K562 (cell line): ENCODE results near the gene RPL38. TPM values are rescaled to one million over a fixed set of nuclear protein-coding genes. Genes with fewer than 3 reads are reported as not detected.

ENCODE experiments used
- BCOR ChIP-seq: fragments of 450-650 bp; IDR thresholded peaks from 2 replicates; pipeline ENCODE4 v1.6.1; 2016
- CBFA2T2 ChIP-seq: fragments of 450-650 bp; conservative IDR thresholded peaks from 2 replicates; pipeline ENCODE4 v1.6.1; 2017; ENCODE audit warnings: mild to moderate bottlenecking
- CBX1 ChIP-seq: sonication (generic); IDR thresholded peaks from 2 replicates; pipeline ENCODE4 v1.6.1; 2016; ENCODE audit warnings: antibody characterized with exemption, low read depth, mild to moderate bottlenecking
- ETS2 ChIP-seq: IDR thresholded peaks from 2 replicates; pipeline ENCODE4 v1.6.1; 2016; ENCODE audit warnings: borderline replicate concordance, missing genetic modification characterization, mild to moderate bottlenecking, moderate library complexity, missing compliant biosample characterization; ENCODE audit not compliant: poor library complexity, severe bottlenecking
- GTF2E2 ChIP-seq: fragments of 200-800 bp; sonication (Bioruptor generic); IDR thresholded peaks from 2 replicates; pipeline ENCODE4 v1.6.1; 2016; ENCODE audit warnings: missing genetic modification characterization, missing compliant biosample characterization
- HCFC1 ChIP-seq: IDR thresholded peaks from 2 replicates; pipeline ENCODE4 v1.6.1; 2012; ENCODE audit warnings: low read depth, low read length, improper control_type of control experiment
- KAT2B ChIP-seq: IDR thresholded peaks from one replicate; pipeline ENCODE4 v1.6.1; 2012; ENCODE audit warnings: low read depth, mild to moderate bottlenecking, control low read depth, inconsistent platforms, low read length, moderate library complexity
- MECOM ChIP-seq: fragments of 250-450 bp; sonication (Bioruptor Pico); IDR thresholded peaks from 2 replicates; pipeline ENCODE4 v1.8.0; 2022; ENCODE audit warnings: inconsistent platforms
- NR2C2 ChIP-seq, 2 experiments: fragments of 200-800 bp in 1 of 2; sonication (Bioruptor generic) in 1 of 2; sonication (generic) in 1 of 2; formaldehyde crosslinking in 1 of 2; IDR thresholded peaks; 2 replicates each; pipeline versions ENCODE4 v1.6.1 to v1.8.0; 2016 to 2022; ENCODE audit warnings: mild to moderate bottlenecking in 1 of 2, missing compliant biosample characterization in 1 of 2, missing genetic modification characterization in 1 of 2, missing genetic modification reagents in 1 of 2
- RNF2 ChIP-seq: sonication (generic); IDR thresholded peaks from 2 replicates; pipeline ENCODE4 v1.6.1; 2016
- SAFB2 ChIP-seq: fragments of 200-400 bp; formaldehyde crosslinking; IDR thresholded peaks from 2 replicates; pipeline ENCODE4 v1.6.1; 2018; ENCODE audit warnings: borderline replicate concordance, low read length, low read depth, moderate library complexity; ENCODE audit not compliant: severe bottlenecking
- SP1 ChIP-seq: sonication (generic); formaldehyde crosslinking; IDR thresholded peaks from 2 replicates; pipeline ENCODE4 v1.8.1; 2022; ENCODE audit warnings: mild to moderate bottlenecking, missing genetic modification reagents
- TSHZ1 ChIP-seq: fragments of 250-450 bp; sonication (Bioruptor Pico); IDR thresholded peaks from 2 replicates; pipeline ENCODE4 v1.4.0; 2020; ENCODE audit warnings: mild to moderate bottlenecking, moderate library complexity
- ZHX1 ChIP-seq: fragments of 150-350 bp; conservative IDR thresholded peaks from 2 replicates; pipeline ENCODE4 v1.6.1; 2014; ENCODE audit warnings: low read length
- ZNF143 ChIP-seq: sonication (generic); formaldehyde crosslinking; IDR thresholded peaks from 2 replicates; pipeline ENCODE4 v1.9.0; 2022; ENCODE audit warnings: mild to moderate bottlenecking, missing genetic modification reagents
- polyA plus RNA-seq, 8 experiments: library from polyadenylated mRNA; depleted of rRNA in 4 of 8; stranded (reverse) in 5 of 8; unstranded in 3 of 8; fragments of >200 nt; fragmentation: Nextera tagmentation in 2 of 8; fragmentation: Illumina TruSeq in 1 of 8; extraction: Ambion mirVana in 2 of 8; extraction: Trizol in 1 of 8; gene quantifications; 2 replicates each; pipeline versions ENCODE4 v1.2.1 to v1.2.3, GENCODE V29; 2011 to 2014; ENCODE audit warnings: inconsistent platforms in 1 of 8, missing spikeins in 1 of 8
- total RNA-seq, 7 experiments: library from RNA; depleted of rRNA in 6 of 7; stranded (reverse); fragments of >200 nt in 6 of 7; fragmentation: Illumina TruSeq in 2 of 7; extraction: Trizol in 2 of 7; gene quantifications; 2 replicates each; pipeline versions ENCODE4 v1.2.1 to v1.2.3, GENCODE V29; 2011 to 2021; ENCODE audit warnings: low replicate concordance in 1 of 7
- TF ChIP-seq, protein P1 (sequence below), 2 experiments: fragments of 450-650 bp in 1 of 2; sonication (generic) in 1 of 2; formaldehyde crosslinking in 1 of 2; IDR thresholded peaks in 1 of 2; conservative IDR thresholded peaks in 1 of 2; 2 replicates each; pipeline versions ENCODE4 v1.6.1 to v1.8.1; 2016 to 2023; ENCODE audit warnings: mild to moderate bottlenecking in 2 of 2, moderate library complexity in 2 of 2, inconsistent platforms in 1 of 2, missing genetic modification reagents in 1 of 2

The RPL38 gene
- total and polyA plus RNA-seq, 9 of the 15 experiments (the other 6 are each of a cell fraction or from before 2014, with no cell fraction given): 1,224 to 3,864 (median 1,939) TPM

DNA sequence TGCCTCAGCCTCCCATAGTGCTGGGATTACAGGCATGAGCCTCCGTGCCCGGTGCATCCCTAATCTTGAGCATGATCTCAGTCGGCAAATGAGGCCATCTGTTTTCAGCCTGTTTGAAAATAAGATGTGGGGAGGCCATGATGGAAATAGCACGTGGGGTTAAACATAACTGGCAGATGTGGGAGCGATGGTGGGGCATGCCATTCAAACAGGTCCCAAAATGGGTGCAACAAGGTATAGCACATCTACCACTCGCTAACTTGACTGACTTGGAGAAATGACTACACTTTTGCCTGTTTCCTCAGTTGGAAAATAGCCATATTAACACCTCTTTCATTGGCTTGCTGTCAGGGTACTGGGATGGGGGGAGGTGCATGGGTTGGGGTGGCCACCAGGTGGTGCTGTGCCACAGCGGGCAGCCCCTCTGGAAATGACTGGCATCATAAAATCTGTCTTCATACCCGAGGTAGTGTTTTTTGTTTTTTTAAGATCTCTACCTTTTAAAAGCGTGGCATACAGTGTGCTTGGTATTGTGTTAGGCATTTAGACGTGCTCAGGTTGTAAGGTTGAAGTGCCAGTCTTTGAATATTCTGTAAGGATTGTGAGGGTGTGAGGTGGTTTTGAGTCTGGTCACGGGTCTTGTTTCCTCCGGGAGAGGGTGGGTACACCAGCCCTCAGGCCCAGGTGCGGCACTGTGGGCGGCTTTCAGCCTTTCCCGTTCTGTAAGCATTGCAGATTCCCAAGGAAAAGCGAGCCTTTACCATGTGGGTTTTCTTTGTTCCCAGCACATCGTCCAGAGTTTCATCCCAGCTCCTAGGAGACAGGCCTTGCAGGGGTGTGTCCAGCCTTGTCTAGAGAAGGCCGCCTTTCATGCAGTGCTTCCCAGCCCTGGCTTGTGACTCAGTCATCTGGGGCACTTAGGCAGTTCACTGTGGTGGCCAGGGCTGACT lies 7.0 kb downstream of the RPL38 start (continued):
- TF ChIP-seq TSHZ1 (no peak), NR2C2 (CRISPR knock-in tag; IDR thresholded peaks at IDR 0.05) (no peak), NR2C2 (tag; IDR thresholded peaks at IDR 0.05) (no peak), BCOR (no peak), ZHX1 (no peak), RNF2 (no peak), CBX1 (no peak), SAFB2 (no peak), HCFC1 (no peak), SP1 (CRISPR knock-in tag) (no peak), ETS2 (no peak), KAT2B (no peak), CBFA2T2 (no peak), GTF2E2 (no peak), MECOM (CRISPR knock-in tag) (no peak), ZNF143 (CRISPR knock-in tag) (no peak)
- TF ChIP-seq, protein P1, sequence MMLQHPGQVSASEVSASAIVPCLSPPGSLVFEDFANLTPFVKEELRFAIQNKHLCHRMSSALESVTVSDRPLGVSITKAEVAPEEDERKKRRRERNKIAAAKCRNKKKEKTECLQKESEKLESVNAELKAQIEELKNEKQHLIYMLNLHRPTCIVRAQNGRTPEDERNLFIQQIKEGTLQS (IDR thresholded peaks at IDR 0.05): no peak
- TF ChIP-seq, protein P1 (CRISPR knock-in tag; conservative IDR thresholded peaks at IDR 0.05): no peak
